ENCODE measurements around the gene ABLIM3. TPM values are rescaled to one million over a fixed set of nuclear protein-coding genes. Genes with fewer than 3 reads are reported as not detected.
A peak's percentile ranks its signal among the peaks of the same experiment; 100 is the strongest.

ABLIM3 gene
- total RNA-seq, 1 experiment from 2014 or later = not detected

DNA sequence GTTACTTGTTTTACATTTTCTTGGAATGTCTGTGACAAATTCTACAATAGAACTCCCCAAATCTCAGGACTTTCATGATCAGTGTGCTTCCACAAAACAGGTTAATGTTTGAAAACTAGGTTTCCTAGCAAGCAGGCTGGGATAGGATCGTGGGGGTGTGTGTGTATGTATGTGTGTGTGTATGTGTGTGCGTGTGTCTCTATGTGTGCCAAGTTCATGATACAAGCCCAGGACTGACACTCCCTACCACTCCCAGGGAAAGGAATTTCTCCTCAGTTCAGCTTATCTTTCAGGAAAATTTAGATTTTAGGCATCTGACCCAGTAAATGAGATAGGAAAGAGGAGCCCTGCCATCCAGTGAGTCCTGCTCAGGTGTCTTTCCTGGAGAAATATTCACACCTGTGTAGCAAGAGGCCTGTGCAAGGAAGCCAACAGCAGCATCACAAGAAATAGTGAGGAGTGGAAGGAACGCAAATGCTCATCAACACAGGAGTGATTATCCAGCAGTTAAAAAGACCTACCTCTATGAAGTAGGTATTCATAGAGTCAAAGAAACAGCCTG lies 13.8 kb upstream of the ABLIM3 start:
- H3K27me3 Mint-ChIP-seq (ENCODE audit: insufficient read depth, unreplicated experiment) = peaks cover 9% of the 10 kb centered on the region
- ChIA-PET POLR2A (no interaction called here), CTCF (no interaction called here)
- no peaks in the 10 kb centered on the region for H3K27me3 ChIP-seq (replicated peaks; ENCODE audit: control insufficient read depth, insufficient read depth, low read length)
- peaks cover 30% of the 10 kb centered on the region for H3K4me1 Mint-ChIP-seq (ENCODE audit: low read depth, unreplicated experiment)
- TF ChIP-seq, protein P1, sequence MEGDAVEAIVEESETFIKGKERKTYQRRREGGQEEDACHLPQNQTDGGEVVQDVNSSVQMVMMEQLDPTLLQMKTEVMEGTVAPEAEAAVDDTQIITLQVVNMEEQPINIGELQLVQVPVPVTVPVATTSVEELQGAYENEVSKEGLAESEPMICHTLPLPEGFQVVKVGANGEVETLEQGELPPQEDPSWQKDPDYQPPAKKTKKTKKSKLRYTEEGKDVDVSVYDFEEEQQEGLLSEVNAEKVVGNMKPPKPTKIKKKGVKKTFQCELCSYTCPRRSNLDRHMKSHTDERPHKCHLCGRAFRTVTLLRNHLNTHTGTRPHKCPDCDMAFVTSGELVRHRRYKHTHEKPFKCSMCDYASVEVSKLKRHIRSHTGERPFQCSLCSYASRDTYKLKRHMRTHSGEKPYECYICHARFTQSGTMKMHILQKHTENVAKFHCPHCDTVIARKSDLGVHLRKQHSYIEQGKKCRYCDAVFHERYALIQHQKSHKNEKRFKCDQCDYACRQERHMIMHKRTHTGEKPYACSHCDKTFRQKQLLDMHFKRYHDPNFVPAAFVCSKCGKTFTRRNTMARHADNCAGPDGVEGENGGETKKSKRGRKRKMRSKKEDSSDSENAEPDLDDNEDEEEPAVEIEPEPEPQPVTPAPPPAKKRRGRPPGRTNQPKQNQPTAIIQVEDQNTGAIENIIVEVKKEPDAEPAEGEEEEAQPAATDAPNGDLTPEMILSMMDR (IDR thresholded peaks at IDR 0.05; ENCODE audit: insufficient read depth in 1 of 2, low read depth in 1 of 2, low read length in 1 of 2, severe bottlenecking in 1 of 2, unreplicated experiment in 1 of 2) = no peak
- no peak overlapping the region for H3K4me3 ChIP-seq (ENCODE audit: low read depth, low read length)
- no peak for DNase-seq
- no peaks in the 10 kb centered on the region for H3K36me3 Mint-ChIP-seq (ENCODE audit: insufficient read depth, unreplicated experiment)
- no peaks in the 10 kb centered on the region for H3K9me3 ChIP-seq
- no TSS peak for BruUV-seq (replicated peaks)
- H3K36me3 ChIP-seq (ENCODE audit: control insufficient read depth, insufficient read depth, low read length) = no peaks in the 10 kb centered on the region
- H3K4me3 Mint-ChIP-seq (ENCODE audit: unreplicated experiment) = no peak overlapping the region
- no peak overlapping the region for H3K27ac Mint-ChIP-seq (ENCODE audit: unreplicated experiment)
- intact Hi-C loops (cut with micrococcal nuclease; ENCODE audit: unreplicated experiment) = no loop called here
- H3K4me1 ChIP-seq = no peaks in the 10 kb centered on the region
- H3K9me3 Mint-ChIP-seq (ENCODE audit: unreplicated experiment) = no peaks in the 10 kb centered on the region

DNA sequence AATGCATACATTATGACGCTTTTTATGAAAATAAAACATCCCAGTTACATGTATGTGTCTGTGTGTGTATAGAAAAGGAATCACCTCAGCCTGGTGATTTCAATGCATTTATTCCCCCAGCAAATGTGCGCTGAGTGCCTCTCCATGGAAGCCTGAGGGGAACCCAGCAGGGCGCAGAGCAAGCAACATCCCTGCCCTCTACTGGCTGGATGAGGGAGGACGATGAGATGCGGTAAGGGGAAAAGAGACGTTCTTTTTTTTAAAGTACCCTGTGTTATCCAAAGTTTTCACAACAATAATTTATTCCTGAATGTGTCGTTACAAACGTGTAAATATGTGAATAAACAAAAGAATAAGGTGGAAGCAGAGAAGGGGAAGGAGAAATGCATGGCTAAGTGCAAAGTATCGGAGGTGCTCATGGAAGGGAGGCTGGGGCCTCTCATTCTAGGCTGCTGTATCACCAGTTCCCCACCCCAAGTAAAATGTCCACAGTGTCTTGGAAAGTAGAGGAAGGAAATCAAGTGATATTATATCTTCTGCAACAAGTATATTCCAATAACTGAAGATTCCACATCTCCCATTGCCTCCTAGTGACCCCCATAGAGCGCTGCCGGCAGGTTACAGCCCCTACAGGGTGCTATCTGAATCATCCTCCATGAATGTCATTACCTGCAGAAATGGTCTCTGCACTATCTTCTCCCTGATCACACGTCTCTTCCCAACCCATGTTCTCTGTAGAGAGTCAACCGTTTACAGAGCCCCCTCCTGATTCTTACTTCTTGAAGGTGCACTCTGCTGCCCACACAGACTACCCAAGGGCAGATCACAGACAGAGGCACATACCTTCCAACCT lies 13.0 kb upstream of the ABLIM3 start:
- Mint-ChIP-seq H3K27me3 (ENCODE audit: insufficient read depth, unreplicated experiment) (peaks cover 6% of the 10 kb centered on the region), H3K4me3 (ENCODE audit: unreplicated experiment) (no peak overlapping the region), H3K36me3 (ENCODE audit: insufficient read depth, unreplicated experiment) (no peaks in the 10 kb centered on the region), H3K4me1 (ENCODE audit: low read depth, unreplicated experiment) (peaks cover 30% of the 10 kb centered on the region), H3K9me3 (ENCODE audit: unreplicated experiment) (no peaks in the 10 kb centered on the region), H3K27ac (ENCODE audit: unreplicated experiment) (no peak overlapping the region)
- CTCF ChIA-PET = no interaction called here
- no TSS peak for BruUV-seq (replicated peaks)
- Histone ChIP-seq H3K9me3 (no peaks in the 10 kb centered on the region), H3K27me3 (replicated peaks; ENCODE audit: control insufficient read depth, insufficient read depth, low read length) (no peaks in the 10 kb centered on the region), H3K36me3 (ENCODE audit: control insufficient read depth, insufficient read depth, low read length) (no peaks in the 10 kb centered on the region), H3K4me3 (ENCODE audit: low read depth, low read length) (no peak overlapping the region), H3K4me1 (no peaks in the 10 kb centered on the region)
- DNase-seq = peak; percentile 48 to 54
- POLR2A ChIA-PET = no interaction called here
- intact Hi-C loops (cut with micrococcal nuclease; ENCODE audit: unreplicated experiment) = loop anchor here (2.0 kb wide), 1 partner anchor 101 kb away; no protein-coding TSS in a partner anchor
- TF ChIP-seq, protein P1 (IDR thresholded peaks at IDR 0.05; ENCODE audit: insufficient read depth in 1 of 2, low read depth in 1 of 2, low read length in 1 of 2, severe bottlenecking in 1 of 2, unreplicated experiment in 1 of 2) = peak; percentile 63 to 88

DNA sequence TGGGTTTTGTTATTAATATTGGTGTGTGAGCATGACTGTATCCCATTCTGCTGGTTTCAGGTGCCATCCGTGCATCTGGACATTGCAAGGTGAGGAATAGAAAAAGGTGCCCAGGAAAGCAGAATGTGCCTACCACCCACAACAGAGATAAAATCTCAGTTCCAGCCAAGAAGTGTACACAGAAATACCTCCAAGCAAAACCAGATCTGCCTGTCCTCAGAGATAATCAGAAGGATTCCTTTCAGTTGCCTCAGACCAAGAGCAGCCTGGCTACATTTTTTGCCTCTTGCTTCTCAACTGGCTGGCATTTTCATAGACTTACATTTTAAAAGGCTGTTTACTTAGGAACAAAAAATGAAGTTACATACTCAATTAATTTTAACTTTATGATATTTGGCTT lies 12.1 kb upstream of the ABLIM3 start:
- POLR2A ChIA-PET = no interaction called here
- peaks cover 30% of the 10 kb centered on the region for H3K4me1 Mint-ChIP-seq (ENCODE audit: low read depth, unreplicated experiment)
- intact Hi-C loops (cut with micrococcal nuclease; ENCODE audit: unreplicated experiment) = loop anchor here (2.0 kb wide), 1 partner anchor 100 kb away; no protein-coding TSS in a partner anchor
- Histone ChIP-seq H3K9me3 (no peaks in the 10 kb centered on the region), H3K4me3 (ENCODE audit: low read depth, low read length) (no peak overlapping the region), H3K27me3 (replicated peaks; ENCODE audit: control insufficient read depth, insufficient read depth, low read length) (no peaks in the 10 kb centered on the region), H3K4me1 (no peaks in the 10 kb centered on the region), H3K36me3 (ENCODE audit: control insufficient read depth, insufficient read depth, low read length) (no peaks in the 10 kb centered on the region)
- H3K9me3 Mint-ChIP-seq (ENCODE audit: unreplicated experiment) = no peaks in the 10 kb centered on the region
- DNase-seq = peak in 1 of 2 experiments; percentile 43
- CTCF ChIA-PET = no interaction called here
- H3K27me3 Mint-ChIP-seq (ENCODE audit: insufficient read depth, unreplicated experiment) = peaks cover 6% of the 10 kb centered on the region
- no TSS peak for BruUV-seq (replicated peaks)
- no peaks in the 10 kb centered on the region for H3K36me3 Mint-ChIP-seq (ENCODE audit: insufficient read depth, unreplicated experiment)
- H3K4me3 Mint-ChIP-seq (ENCODE audit: unreplicated experiment) = no peak overlapping the region
- H3K27ac Mint-ChIP-seq (ENCODE audit: unreplicated experiment) = no peak overlapping the region
- TF ChIP-seq, protein P1 (IDR thresholded peaks at IDR 0.05; ENCODE audit: insufficient read depth in 1 of 2, low read depth in 1 of 2, low read length in 1 of 2, severe bottlenecking in 1 of 2, unreplicated experiment in 1 of 2) = no peak

Measured in Caco-2 (cell line).